ENCODE data around the gene DNAJC13. TPM values are rescaled to one million over a fixed set of nuclear protein-coding genes. Genes with fewer than 3 reads are reported as not detected.
A peak's percentile ranks its signal among the peaks of the same experiment; 100 is the strongest.
"Not testable (repeated sequence)": the region's sequence is repeated elsewhere in the genome, so short reads cannot be mapped to it uniquely, and the experiment has no call there.

Gene DNAJC13
- total and polyA plus RNA-seq, 12 donors: 6.3 to 40.5 (median 30.8) TPM

DNA sequence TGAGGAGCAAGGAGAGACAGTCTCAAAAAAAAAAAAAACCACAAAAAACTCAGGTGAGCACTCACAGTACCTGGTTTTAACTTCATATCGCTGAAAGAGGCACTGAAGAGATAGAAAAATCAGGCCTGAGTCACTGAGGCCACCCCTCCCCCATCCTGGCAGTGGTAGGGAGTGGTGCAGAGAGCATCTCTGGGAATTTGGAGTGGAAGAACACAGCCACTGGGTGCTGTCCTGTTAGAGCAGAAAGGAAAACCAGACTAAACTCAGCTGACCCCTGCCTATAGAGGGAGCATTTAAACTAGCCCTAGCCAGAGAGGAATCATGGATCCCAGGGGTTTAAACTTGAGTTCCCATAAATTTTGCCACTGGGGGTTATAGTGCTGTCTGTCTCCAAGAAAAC, 22.2 kb upstream of the DNAJC13 start:
- H3K27me3 ChIP-seq: no peaks in the 10 kb centered on the region
- DNase-seq (no peak), ATAC-seq (no peak)
- intact Hi-C loops (cut with DNase I): loop anchor here in 9 of 10 donors (5.0 to 10.0 kb wide), 5 partner anchors 38 to 360 kb away; partner anchors contain the start of gene CPNE4 (in 1 of the 9)
- no peaks in the 10 kb centered on the region for H3K9me3 ChIP-seq
- no peaks in the 10 kb centered on the region for H3K4me1 ChIP-seq
- H3K4me3 ChIP-seq: no peak overlapping the region
- no peak overlapping the region for H3K27ac ChIP-seq
- no peaks in the 10 kb centered on the region for H3K36me3 ChIP-seq
- WGBS, 2 donors: 63 to 74% methylated on average over 1 of the region's 1 CpG
- TF ChIP-seq, protein P1, sequence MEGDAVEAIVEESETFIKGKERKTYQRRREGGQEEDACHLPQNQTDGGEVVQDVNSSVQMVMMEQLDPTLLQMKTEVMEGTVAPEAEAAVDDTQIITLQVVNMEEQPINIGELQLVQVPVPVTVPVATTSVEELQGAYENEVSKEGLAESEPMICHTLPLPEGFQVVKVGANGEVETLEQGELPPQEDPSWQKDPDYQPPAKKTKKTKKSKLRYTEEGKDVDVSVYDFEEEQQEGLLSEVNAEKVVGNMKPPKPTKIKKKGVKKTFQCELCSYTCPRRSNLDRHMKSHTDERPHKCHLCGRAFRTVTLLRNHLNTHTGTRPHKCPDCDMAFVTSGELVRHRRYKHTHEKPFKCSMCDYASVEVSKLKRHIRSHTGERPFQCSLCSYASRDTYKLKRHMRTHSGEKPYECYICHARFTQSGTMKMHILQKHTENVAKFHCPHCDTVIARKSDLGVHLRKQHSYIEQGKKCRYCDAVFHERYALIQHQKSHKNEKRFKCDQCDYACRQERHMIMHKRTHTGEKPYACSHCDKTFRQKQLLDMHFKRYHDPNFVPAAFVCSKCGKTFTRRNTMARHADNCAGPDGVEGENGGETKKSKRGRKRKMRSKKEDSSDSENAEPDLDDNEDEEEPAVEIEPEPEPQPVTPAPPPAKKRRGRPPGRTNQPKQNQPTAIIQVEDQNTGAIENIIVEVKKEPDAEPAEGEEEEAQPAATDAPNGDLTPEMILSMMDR (IDR thresholded peaks at IDR 0.05): no peak

DNA sequence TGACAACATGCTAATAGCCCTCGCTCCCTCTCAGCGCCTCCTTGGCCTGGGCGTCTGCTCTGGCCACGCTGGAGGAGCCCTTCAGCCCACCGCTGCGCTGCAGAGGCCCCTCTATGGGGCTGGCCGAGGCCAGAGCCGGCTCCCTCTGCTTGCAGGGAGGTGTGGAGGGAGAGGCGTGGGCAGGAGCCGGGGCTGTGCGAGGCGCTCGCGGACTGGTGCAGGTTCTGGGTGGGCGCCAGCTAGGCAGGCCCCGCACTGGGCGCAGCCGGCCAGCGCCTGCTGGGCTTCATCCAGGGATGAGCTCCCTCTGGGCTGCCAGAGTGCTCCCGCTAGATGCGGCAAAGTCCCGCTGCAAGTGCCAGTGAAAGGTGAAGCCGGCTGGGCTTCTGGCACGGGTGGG, 21.0 kb upstream of the DNAJC13 start:
- DNase-seq (no peak), ATAC-seq (no peak)
- Histone ChIP-seq H3K36me3 (no peaks in the 10 kb centered on the region), H3K27ac (no peak overlapping the region), H3K4me3 (no peak overlapping the region), H3K27me3 (no peaks in the 10 kb centered on the region), H3K9me3 (no peaks in the 10 kb centered on the region), H3K4me1 (no peaks in the 10 kb centered on the region)
- TF ChIP-seq, protein P1 (IDR thresholded peaks at IDR 0.05): no peak
- intact Hi-C loops (cut with DNase I): loop anchor here in 9 of 10 donors (5.0 to 10.0 kb wide), 5 partner anchors 39 to 361 kb away; partner anchors contain the start of gene CPNE4 (in 1 of the 9)
- 96 to 97% methylated on average over 23 to 24 of the region's 24 CpGs for WGBS, 2 donors

DNA sequence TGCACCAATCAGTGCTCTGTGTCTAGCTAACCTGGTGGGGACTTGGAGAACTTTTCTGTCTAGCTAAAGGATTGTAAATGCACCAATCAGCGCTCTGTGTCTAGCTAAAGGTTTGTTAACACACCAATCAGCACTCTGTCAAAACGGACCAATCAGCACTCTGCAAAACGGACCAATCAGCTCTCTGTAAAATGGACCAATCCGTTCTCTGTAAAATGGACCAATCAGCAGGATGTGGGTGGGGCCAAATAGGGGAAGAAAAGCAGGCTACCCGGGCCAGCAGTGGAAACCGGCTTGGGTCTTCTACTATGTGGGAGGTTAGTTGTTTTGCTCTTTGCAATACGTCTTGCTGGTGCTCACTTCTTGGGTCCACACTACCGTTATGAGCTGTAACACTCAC, 20.5 kb upstream of the DNAJC13 start:
- not testable (repeated sequence) for ATAC-seq, H3K27me3 ChIP-seq, H3K9me3 ChIP-seq, H3K27ac ChIP-seq, H3K4me3 ChIP-seq, H3K4me1 ChIP-seq, DNase-seq, H3K36me3 ChIP-seq
- WGBS, 2 donors: 90 to 92% methylated on average over 8 of the region's 8 CpGs
- intact Hi-C loops (cut with DNase I): loop anchor here in 9 of 10 donors (5.0 to 10.0 kb wide), 5 partner anchors 39 to 362 kb away; partner anchors contain the start of gene CPNE4 (in 1 of the 9)

DNA sequence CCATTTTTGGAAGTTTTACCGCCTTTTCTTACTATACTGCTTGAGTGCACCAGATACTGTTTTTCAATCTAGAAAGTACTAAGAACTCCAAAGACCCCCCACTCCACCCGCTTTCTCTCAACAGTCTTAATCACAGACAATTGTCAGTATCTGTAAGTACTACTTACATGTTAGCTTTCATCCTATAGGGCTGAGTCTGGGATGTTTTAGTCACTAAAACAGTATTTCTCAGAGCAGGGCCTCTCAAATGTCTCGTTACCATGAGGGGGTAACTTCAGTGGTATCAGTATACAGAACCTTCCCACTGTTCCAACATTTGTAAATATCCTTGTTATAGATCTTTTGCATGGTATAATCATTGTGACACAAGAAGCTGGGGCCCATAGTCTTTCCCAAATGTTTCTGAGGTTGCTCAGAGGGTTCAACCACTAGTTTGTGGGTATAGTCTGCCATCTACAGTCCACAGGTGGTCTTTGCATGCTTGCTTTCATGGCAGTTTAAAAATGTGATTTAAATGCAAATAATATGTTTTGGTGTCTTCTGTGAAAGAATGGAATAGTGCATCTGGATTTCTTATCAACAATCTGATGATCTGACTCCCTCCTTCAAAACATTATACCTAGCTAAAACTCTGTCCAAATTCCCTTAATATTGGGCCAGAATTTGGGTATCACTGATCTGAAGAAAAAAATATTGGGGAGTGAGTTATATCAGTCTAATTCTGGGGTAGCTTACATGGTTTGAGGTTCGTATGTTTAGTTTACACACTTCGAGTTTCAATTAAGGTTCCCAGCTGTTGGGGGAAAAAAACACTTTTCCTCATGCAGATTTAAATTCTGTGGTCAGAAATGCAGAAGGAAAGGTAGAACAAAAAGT, 18.0 kb upstream of the DNAJC13 start:
- H3K9me3 ChIP-seq: no peaks in the 10 kb centered on the region
- no peaks in the 10 kb centered on the region for H3K36me3 ChIP-seq
- ATAC-seq: peak in 3 of 8 donors; percentile 61 to 79 (median 63)
- peak in 1 of 2 donors; percentile 20 for DNase-seq
- no peaks in the 10 kb centered on the region for H3K27me3 ChIP-seq
- no peak overlapping the region for H3K27ac ChIP-seq
- H3K4me1 ChIP-seq: peaks cover 0 to 2% (median 0%) of the 10 kb centered on the region in 9 donors
- no peak overlapping the region for H3K4me3 ChIP-seq
- TF ChIP-seq, protein P1 (IDR thresholded peaks at IDR 0.05): peak; percentile 58 to 82 (median 77)
- 65 to 66% methylated on average over 5 of the region's 5 CpGs for WGBS, 2 donors
- intact Hi-C loops (cut with DNase I): loop anchor here (2.0 to 10.0 kb wide), 7 partner anchors 42 to 364 kb away; partner anchors contain the start of gene CPNE4 (in 1 of the 10)

Measured in heart right ventricle (tissue), 16 donors.